ENCODE data around the gene BRSK1.
"Not testable (repeated sequence)": the region's sequence is repeated elsewhere in the genome, so short reads cannot be mapped to it uniquely, and the experiment has no call there.

DNA sequence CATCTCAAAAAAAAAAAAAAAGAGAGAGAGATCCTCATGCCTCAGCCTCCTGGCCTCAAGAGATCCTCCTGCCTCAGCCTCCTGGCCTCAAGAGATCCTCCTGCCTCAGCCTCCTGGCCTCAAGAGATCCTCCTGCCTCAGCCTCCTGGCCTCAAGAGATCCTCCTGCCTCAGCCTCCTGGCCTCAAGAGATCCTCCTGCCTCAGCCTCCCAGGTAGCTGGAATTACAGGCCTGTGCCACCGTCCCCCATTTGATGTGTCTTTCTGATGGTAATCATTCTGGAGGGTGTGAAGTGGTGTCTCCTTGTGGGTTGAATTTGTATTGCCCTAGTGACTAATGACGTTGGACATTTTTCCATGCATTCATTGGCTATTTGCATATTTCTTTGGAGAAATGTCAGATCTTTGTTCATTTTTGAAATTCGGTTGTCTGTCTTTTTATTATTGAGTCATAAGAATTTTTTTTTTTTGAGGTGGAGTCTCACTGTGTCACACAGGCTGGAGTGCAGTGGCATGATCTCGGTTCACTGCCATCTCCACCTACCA is 45.0 kb downstream of the BRSK1 start:
- not testable (repeated sequence) for TF ChIP-seq POLR2A (IDR thresholded peaks at IDR 0.05; ENCODE audit: low read length); CTCF (IDR thresholded peaks at IDR 0.05); HOXA7 (CRISPR knock-in tag; IDR thresholded peaks at IDR 0.05); MAZ (IDR thresholded peaks at IDR 0.05; ENCODE audit: borderline replicate concordance, low read depth, low read length)
- TF ChIP-seq, protein P1, sequence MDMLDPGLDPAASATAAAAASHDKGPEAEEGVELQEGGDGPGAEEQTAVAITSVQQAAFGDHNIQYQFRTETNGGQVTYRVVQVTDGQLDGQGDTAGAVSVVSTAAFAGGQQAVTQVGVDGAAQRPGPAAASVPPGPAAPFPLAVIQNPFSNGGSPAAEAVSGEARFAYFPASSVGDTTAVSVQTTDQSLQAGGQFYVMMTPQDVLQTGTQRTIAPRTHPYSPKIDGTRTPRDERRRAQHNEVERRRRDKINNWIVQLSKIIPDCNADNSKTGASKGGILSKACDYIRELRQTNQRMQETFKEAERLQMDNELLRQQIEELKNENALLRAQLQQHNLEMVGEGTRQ (IDR thresholded peaks at IDR 0.05): not testable (repeated sequence)

Data from A549 (cell line).